ENCODE data around the gene RNF212B. TPM values are rescaled to one million over a fixed set of nuclear protein-coding genes. Genes with fewer than 3 reads are reported as not detected.

RNF212B gene
- total and polyA plus RNA-seq, 2 of the 13 experiments (the other 11 are each of a cell fraction or from before 2014, with no cell fraction given): 0.05 TPM; not detected in 1

- 0 out of 2 replicates have a peak, but pooled peaks have one; percentile 39 for TF ChIP-seq KLF12 (CRISPR knock-in tag; IDR thresholded peaks at IDR 0.05; ENCODE audit: borderline replicate concordance)
- TF ChIP-seq ZNF841 (CRISPR knock-in tag; IDR thresholded peaks at IDR 0.05; ENCODE audit: borderline replicate concordance): no peak
- TF ChIP-seq SMARCC2 (IDR thresholded peaks at IDR 0.05): no peak
- peak; percentile 82; the same call in 1 of the 2 replicates for TF ChIP-seq NFKB2 (CRISPR knock-in tag; IDR thresholded peaks at IDR 0.05; ENCODE audit: borderline replicate concordance)
- TF ChIP-seq ZNF30 (CRISPR knock-in tag; IDR thresholded peaks at IDR 0.05): no peak
- no peak for TF ChIP-seq RFXANK (CRISPR knock-in tag; IDR thresholded peaks at IDR 0.05)
- no peak for TF ChIP-seq ZNF331 (CRISPR knock-in tag; IDR thresholded peaks at IDR 0.05)
- TF ChIP-seq ZFAT (CRISPR knock-in tag; conservative IDR thresholded peaks at IDR 0.05): no peak
- TF ChIP-seq BATF2 (CRISPR knock-in tag; IDR thresholded peaks at IDR 0.05): no peak
- no peak for TF ChIP-seq TAF15 (IDR thresholded peaks at IDR 0.05; ENCODE audit: low read depth, low read length, poor library complexity, severe bottlenecking)
- TF ChIP-seq REL (CRISPR knock-in tag; conservative IDR thresholded peaks at IDR 0.05): no peak
- TF ChIP-seq ZZZ3 (CRISPR knock-in tag; IDR thresholded peaks at IDR 0.05; ENCODE audit: borderline replicate concordance): 0 out of 2 replicates have a peak, but pooled peaks have one; percentile 66
- TF ChIP-seq GABPA (IDR thresholded peaks at IDR 0.05; ENCODE audit: low read depth, low read length): no peak
- TF ChIP-seq GABPA (CRISPR knock-in tag; IDR thresholded peaks at IDR 0.05; ENCODE audit: low read depth): no peak
- TF ChIP-seq TP53 (CRISPR knock-in tag; conservative IDR thresholded peaks at IDR 0.05): no peak
- TF ChIP-seq YY1 (IDR thresholded peaks at IDR 0.05; ENCODE audit: insufficient read depth, insufficient replicate concordance, low read depth, low read length): peak; percentile 72
- TF ChIP-seq CHCHD3 (CRISPR knock-in tag; IDR thresholded peaks at IDR 0.05): no peak
- TF ChIP-seq ZBED4 (CRISPR knock-in tag; IDR thresholded peaks at IDR 0.05; ENCODE audit: borderline replicate concordance): no peak
- TF ChIP-seq FOXA1 (IDR thresholded peaks at IDR 0.05): no peak
- peak; percentile 92 for TF ChIP-seq FOXA1 (CRISPR knock-in tag; IDR thresholded peaks at IDR 0.05)
- no peak for TF ChIP-seq AGO2 (optimal IDR thresholded peaks at IDR 0.05; ENCODE audit: low read depth, low read length)
- TF ChIP-seq ZNF430 (CRISPR knock-in tag; IDR thresholded peaks at IDR 0.05): peak; percentile 30; the same call in 1 of the 2 replicates
- TF ChIP-seq ZFP36L2 (CRISPR knock-in tag; IDR thresholded peaks at IDR 0.05): no peak
- TF ChIP-seq CCAR2 (optimal IDR thresholded peaks at IDR 0.05; ENCODE audit: low read depth, low read length): no peak
- TF ChIP-seq ZNF784 (CRISPR knock-in tag; IDR thresholded peaks at IDR 0.05; ENCODE audit: borderline replicate concordance): peak; percentile 52; the same call in 1 of the 2 replicates
- no peak for TF ChIP-seq CREB3 (CRISPR knock-in tag; IDR thresholded peaks at IDR 0.05)
Observed at GRCh38 chr14:23237772-23238594, at the start of gene RNF212B (continued).

Measured in HepG2 (cell line).